Mesendoderm (in vitro differentiated cells): ENCODE measurements around the gene INSYN2B.
A peak's percentile ranks its signal among the peaks of the same experiment; 100 is the strongest.
"Not testable (repeated sequence)": the region's sequence is repeated elsewhere in the genome, so short reads cannot be mapped to it uniquely, and the experiment has no call there.

Experiments
- DNase-seq: peaks from one replicate; pipeline ENCODE4 v3.0.0; 2013
- H2AK5ac ChIP-seq: 2 replicates; pipeline ENCODE4 v1.6.1; 2013; ENCODE audit warnings: low read length, inconsistent platforms
- H2BK120ac ChIP-seq: 2 replicates; pipeline ENCODE4 v1.6.1; 2013; ENCODE audit warnings: low read depth, mild to moderate bottlenecking, low read length, moderate library complexity, mixed read lengths
- H2BK15ac ChIP-seq: replicated peaks from 2 replicates; pipeline ENCODE4 v1.6.1; 2013; ENCODE audit warnings: low read depth, mild to moderate bottlenecking, moderate library complexity
- H2BK5ac ChIP-seq: 2 replicates; pipeline ENCODE4 v1.6.1; 2013; ENCODE audit warnings: low read length, inconsistent platforms
- H3K18ac ChIP-seq: 2 replicates; pipeline ENCODE4 v1.6.1; 2013; ENCODE audit warnings: mild to moderate bottlenecking, low read length, mixed read lengths
- H3K23ac ChIP-seq: one replicate; pipeline ENCODE4 v1.6.1; 2013; ENCODE audit warnings: low read length
- H3K27ac ChIP-seq: 2 replicates; pipeline ENCODE4 v1.5.1; 2013; ENCODE audit warnings: low read depth, mild to moderate bottlenecking, inconsistent platforms, low read length, moderate library complexity
- H3K27me3 ChIP-seq: 2 replicates; pipeline ENCODE4 v1.6.1; 2013; ENCODE audit warnings: low read length, control low read depth, mild to moderate bottlenecking, inconsistent platforms; ENCODE audit not compliant: insufficient read depth, poor library complexity
- H3K36me3 ChIP-seq: 2 replicates; pipeline ENCODE4 v1.6.1; 2013; ENCODE audit warnings: low read length, inconsistent platforms; ENCODE audit not compliant: control insufficient read depth, insufficient read depth
- H3K4ac ChIP-seq: one replicate; pipeline ENCODE4 v1.6.1; 2013; ENCODE audit warnings: low read depth, mild to moderate bottlenecking, low read length, moderate library complexity
- H3K4me1 ChIP-seq: 2 replicates; pipeline ENCODE4 v1.6.1; 2013; ENCODE audit warnings: low read depth, low read length, inconsistent platforms; ENCODE audit not compliant: control insufficient read depth
- H3K4me2 ChIP-seq: 2 replicates; pipeline ENCODE4 v1.6.1; 2013; ENCODE audit warnings: low read length
- H3K4me3 ChIP-seq: 2 replicates; pipeline ENCODE4 v1.5.1; 2013; ENCODE audit warnings: mild to moderate bottlenecking, low read length
- H3K56ac ChIP-seq: one replicate; pipeline ENCODE4 v1.6.1; 2013; ENCODE audit warnings: low read length
- H3K79me1 ChIP-seq: 2 replicates; pipeline ENCODE4 v1.6.1; 2013; ENCODE audit warnings: low read length, inconsistent platforms
- H3K79me2 ChIP-seq: 2 replicates; pipeline ENCODE4 v1.6.1; 2013; ENCODE audit warnings: mild to moderate bottlenecking, low read length; ENCODE audit not compliant: control insufficient read depth, insufficient read depth
- H3K9ac ChIP-seq: 2 replicates; pipeline ENCODE4 v1.6.1; 2013; ENCODE audit warnings: low read length, inconsistent platforms
- H4K5ac ChIP-seq: one replicate; pipeline ENCODE4 v1.6.1; 2013; ENCODE audit warnings: low read length
- H4K8ac ChIP-seq: one replicate; pipeline ENCODE4 v1.6.1; 2013; ENCODE audit warnings: low read depth, mild to moderate bottlenecking, control low read depth, low read length, moderate library complexity
- WGBS: extraction: QIAGEN DNeasy Blood & Tissue Kit; methylation state at CpG from one replicate; pipeline ENCODE4 v1.1.7; 2013; ENCODE audit warnings: low lambda C conversion rate, missing lambda C conversion rate; ENCODE audit not compliant: insufficient coverage; ENCODE audit errors: extremely low coverage; 5-methylcytosine and 5-hydroxymethylcytosine counted together

The INSYN2B gene

DNA sequence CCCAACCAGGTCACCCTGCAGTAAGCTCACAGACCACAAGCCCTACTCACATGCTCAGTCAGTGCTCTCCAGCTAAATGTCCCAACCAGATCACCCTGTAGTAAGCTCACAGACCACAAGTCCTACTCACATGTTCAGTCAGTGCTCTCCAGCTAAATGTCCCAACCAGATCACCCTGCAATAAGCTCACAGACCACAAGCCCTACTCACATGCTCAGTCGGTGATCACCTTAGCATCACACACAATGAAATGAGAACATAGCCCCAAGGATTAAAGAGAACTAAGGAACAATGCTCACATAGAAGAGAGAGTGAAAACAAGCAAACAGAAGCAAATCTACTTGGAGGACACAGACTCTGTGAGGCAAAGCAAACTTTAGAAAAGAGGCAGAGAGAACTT, 145.8 kb downstream of the INSYN2B start:
- H4K8ac ChIP-seq, H3K79me1 ChIP-seq, H3K9ac ChIP-seq, H2BK120ac ChIP-seq, H3K4me3 ChIP-seq, H2AK5ac ChIP-seq, H3K4me1 ChIP-seq, H3K23ac ChIP-seq, H3K4me2 ChIP-seq, H2BK5ac ChIP-seq, H3K79me2 ChIP-seq, H3K56ac ChIP-seq, H3K27ac ChIP-seq, H3K18ac ChIP-seq, H3K4ac ChIP-seq, H4K5ac ChIP-seq, H2BK15ac ChIP-seq, H3K27me3 ChIP-seq, H3K36me3 ChIP-seq: not testable (repeated sequence)
- peak; percentile 51 for DNase-seq
- WGBS = no CpG with 5 or more reads among the region's 1 CpG

DNA sequence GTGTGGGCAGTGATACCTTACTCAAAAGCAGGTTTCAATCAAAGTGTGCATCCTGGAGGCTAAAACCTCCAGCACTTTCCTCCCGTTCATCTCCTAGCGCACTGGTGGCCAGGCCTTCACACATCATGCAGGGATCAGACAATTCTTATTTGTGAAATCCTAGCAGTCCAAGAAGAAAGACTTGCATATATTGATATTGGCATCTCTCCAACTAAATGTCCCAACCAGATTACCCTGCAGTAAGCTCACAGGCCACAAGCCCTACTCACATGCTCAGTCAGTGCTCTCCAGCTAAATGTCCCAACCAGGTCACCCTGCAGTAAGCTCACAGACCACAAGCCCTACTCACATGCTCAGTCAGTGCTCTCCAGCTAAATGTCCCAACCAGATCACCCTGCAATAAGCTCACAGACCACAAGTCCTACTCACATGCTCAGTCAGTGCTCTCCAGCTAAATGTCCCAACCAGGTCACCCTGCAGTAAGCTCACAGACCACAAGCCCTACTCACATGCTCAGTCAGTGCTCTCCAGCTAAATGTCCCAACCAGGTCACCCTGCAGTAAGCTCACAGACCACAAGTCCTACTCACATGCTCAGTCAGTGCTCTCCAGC, 146.5 kb downstream of the INSYN2B start:
- not testable (repeated sequence) for H3K79me1 ChIP-seq, H3K36me3 ChIP-seq, DNase-seq, H3K4me2 ChIP-seq, H2BK120ac ChIP-seq, H3K27me3 ChIP-seq, H2BK5ac ChIP-seq, H3K79me2 ChIP-seq, H2BK15ac ChIP-seq, H3K9ac ChIP-seq, H3K4me3 ChIP-seq, H3K18ac ChIP-seq, H3K27ac ChIP-seq, H4K5ac ChIP-seq, H3K4ac ChIP-seq, H3K56ac ChIP-seq, H4K8ac ChIP-seq, H3K23ac ChIP-seq, H2AK5ac ChIP-seq, H3K4me1 ChIP-seq
- WGBS = no CpG with 5 or more reads among the region's 2 CpGs

DNA sequence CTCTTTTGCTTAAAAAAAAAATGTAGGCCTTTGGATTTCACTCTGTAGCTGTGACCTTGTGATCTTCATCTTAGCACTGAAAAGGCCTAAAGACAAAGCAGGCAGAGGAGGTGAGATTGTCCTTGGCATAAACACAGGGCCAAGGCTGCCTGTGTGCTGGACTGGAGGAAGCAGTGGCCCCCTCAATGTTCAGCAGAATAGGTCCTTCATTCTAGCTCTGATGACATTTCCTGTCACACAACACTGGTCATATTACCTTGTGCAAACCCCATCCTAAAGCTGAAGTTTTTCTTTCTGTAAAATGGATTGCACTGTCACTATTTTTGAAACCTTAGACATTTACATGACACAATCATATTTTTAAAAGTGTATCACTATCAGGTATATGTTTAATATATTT, 147.4 kb downstream of the INSYN2B start:
- DNase-seq = no peak
- H3K23ac ChIP-seq = no peak overlapping the region
- no peak overlapping the region for H3K9ac ChIP-seq
- no peak overlapping the region for H2AK5ac ChIP-seq
- no peak overlapping the region for H2BK5ac ChIP-seq
- no peak overlapping the region for H3K18ac ChIP-seq
- H3K27me3 ChIP-seq = no peaks in the 10 kb centered on the region
- H3K27ac ChIP-seq = no peak overlapping the region
- no peak overlapping the region for H3K4ac ChIP-seq
- H3K4me2 ChIP-seq = no peak overlapping the region
- H3K36me3 ChIP-seq = no peaks in the 10 kb centered on the region
- H3K4me3 ChIP-seq = no peak overlapping the region
- no peak overlapping the region for H4K5ac ChIP-seq
- no peak overlapping the region for H3K56ac ChIP-seq
- H3K4me1 ChIP-seq = no peaks in the 10 kb centered on the region
- H3K79me2 ChIP-seq = no peaks in the 10 kb centered on the region
- H4K8ac ChIP-seq = no peak overlapping the region
- H3K79me1 ChIP-seq = no peaks in the 10 kb centered on the region
- H2BK120ac ChIP-seq = no peak overlapping the region
- H2BK15ac ChIP-seq = no peak overlapping the region

DNA sequence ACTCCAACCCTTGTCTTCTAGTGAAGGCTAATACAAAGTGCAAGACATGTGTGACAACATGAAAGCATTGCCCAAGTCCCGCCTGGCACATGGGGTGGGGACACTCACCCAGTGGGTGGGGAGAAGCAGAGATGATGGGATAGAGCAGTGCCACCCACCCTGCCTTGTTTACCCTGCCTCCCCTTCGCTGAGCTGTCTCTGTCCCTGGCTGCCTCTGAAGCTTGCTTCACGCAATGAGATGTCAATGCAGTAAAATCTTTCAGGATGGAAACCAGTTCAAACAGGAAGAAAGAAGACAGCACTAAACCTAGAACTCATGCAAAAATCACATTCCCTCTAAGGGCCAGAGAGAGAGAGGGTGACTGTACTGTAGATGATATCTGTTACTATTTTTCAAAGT, 148.0 kb downstream of the INSYN2B start:
- no peaks in the 10 kb centered on the region for H3K79me2 ChIP-seq
- no peak overlapping the region for H4K5ac ChIP-seq
- no peak for DNase-seq
- H3K36me3 ChIP-seq = no peaks in the 10 kb centered on the region
- H3K9ac ChIP-seq = no peak overlapping the region
- H3K79me1 ChIP-seq = no peaks in the 10 kb centered on the region
- H3K18ac ChIP-seq = no peak overlapping the region
- H3K4me3 ChIP-seq = no peak overlapping the region
- H3K27me3 ChIP-seq = no peaks in the 10 kb centered on the region
- no CpG with 5 or more reads among the region's 3 CpGs for WGBS
- no peak overlapping the region for H3K4ac ChIP-seq
- no peaks in the 10 kb centered on the region for H3K4me1 ChIP-seq
- no peak overlapping the region for H2BK15ac ChIP-seq
- no peak overlapping the region for H3K56ac ChIP-seq
- H4K8ac ChIP-seq = no peak overlapping the region
- no peak overlapping the region for H2BK5ac ChIP-seq
- no peak overlapping the region for H3K27ac ChIP-seq
- no peak overlapping the region for H2AK5ac ChIP-seq
- no peak overlapping the region for H3K23ac ChIP-seq
- H3K4me2 ChIP-seq = no peak overlapping the region
- no peak overlapping the region for H2BK120ac ChIP-seq

DNA sequence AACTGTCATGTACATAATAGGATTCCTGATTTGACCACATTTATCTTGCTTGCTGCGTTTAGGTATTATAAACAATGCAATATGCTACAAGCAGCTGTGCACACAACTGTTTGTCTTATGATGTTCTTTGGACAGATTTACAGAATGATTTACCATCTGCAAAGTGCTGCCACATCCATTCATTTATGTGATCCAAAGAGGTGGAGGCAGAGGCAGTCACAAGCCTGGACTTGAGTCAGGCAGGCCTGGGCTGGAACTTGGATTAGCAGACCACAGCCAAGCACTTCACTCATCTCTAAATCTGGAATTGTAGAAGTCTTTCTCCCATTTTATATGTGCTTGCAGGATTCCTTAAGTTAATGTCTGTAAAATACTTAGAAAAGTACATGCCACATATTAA, 149.0 kb downstream of the INSYN2B start:
- H3K79me2 ChIP-seq = no peaks in the 10 kb centered on the region
- H2AK5ac ChIP-seq = no peak overlapping the region
- no peak overlapping the region for H3K27ac ChIP-seq
- no peak overlapping the region for H4K8ac ChIP-seq
- H3K9ac ChIP-seq = no peak overlapping the region
- H3K4me2 ChIP-seq = no peak overlapping the region
- no peak overlapping the region for H2BK5ac ChIP-seq
- H3K4me1 ChIP-seq = no peaks in the 10 kb centered on the region
- no peak overlapping the region for H3K23ac ChIP-seq
- H3K36me3 ChIP-seq = no peaks in the 10 kb centered on the region
- no peak overlapping the region for H3K56ac ChIP-seq
- no peak overlapping the region for H2BK15ac ChIP-seq
- no peak overlapping the region for H3K18ac ChIP-seq
- no peak overlapping the region for H3K4me3 ChIP-seq
- no peaks in the 10 kb centered on the region for H3K27me3 ChIP-seq
- H2BK120ac ChIP-seq = no peak overlapping the region
- no CpG with 5 or more reads among the region's 1 CpG for WGBS
- DNase-seq = no peak
- no peak overlapping the region for H3K4ac ChIP-seq
- H4K5ac ChIP-seq = no peak overlapping the region
- no peaks in the 10 kb centered on the region for H3K79me1 ChIP-seq

DNA sequence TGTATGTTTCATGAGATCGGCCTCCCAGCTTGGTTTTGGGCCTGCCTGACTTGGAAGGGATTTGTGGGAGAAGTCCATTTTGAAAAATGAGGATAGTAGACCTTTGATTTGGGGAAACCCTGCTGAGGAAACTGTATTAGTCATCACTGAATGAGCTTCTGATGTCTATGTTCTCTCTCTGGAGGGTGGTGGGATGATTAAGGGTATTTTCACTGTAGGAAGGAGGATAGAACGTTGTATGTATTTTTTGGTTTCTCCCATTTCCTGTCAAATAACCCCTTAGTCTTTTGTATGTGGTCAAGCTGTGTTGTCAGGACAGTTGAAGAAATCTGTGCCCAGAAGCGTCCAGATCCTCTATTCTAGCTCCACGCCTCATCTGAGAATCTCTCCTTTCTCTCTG, 151.9 kb downstream of the INSYN2B start:
- no peaks in the 10 kb centered on the region for H3K27me3 ChIP-seq
- no peaks in the 10 kb centered on the region for H3K36me3 ChIP-seq
- H3K56ac ChIP-seq = no peak overlapping the region
- H3K4me3 ChIP-seq = no peak overlapping the region
- no peak overlapping the region for H2BK120ac ChIP-seq
- no peak for DNase-seq
- H3K18ac ChIP-seq = no peak overlapping the region
- WGBS = no CpG with 5 or more reads among the region's 4 CpGs
- no peak overlapping the region for H3K4me2 ChIP-seq
- no peaks in the 10 kb centered on the region for H3K79me2 ChIP-seq
- H2BK5ac ChIP-seq = no peak overlapping the region
- no peaks in the 10 kb centered on the region for H3K4me1 ChIP-seq
- H3K9ac ChIP-seq = no peak overlapping the region
- H3K79me1 ChIP-seq = no peaks in the 10 kb centered on the region
- H4K5ac ChIP-seq = no peak overlapping the region
- no peak overlapping the region for H3K27ac ChIP-seq
- no peak overlapping the region for H3K23ac ChIP-seq
- no peak overlapping the region for H3K4ac ChIP-seq
- H2BK15ac ChIP-seq = no peak overlapping the region
- H2AK5ac ChIP-seq = no peak overlapping the region
- no peak overlapping the region for H4K8ac ChIP-seq
